ENCODE data around the gene SLC39A7. TPM values are rescaled to one million over a fixed set of nuclear protein-coding genes. Genes with fewer than 3 reads are reported as not detected.

The SLC39A7 gene
- total RNA-seq, 6 donors from 2014 or later = 37.7 to 104 (median 86.7) TPM

DNA sequence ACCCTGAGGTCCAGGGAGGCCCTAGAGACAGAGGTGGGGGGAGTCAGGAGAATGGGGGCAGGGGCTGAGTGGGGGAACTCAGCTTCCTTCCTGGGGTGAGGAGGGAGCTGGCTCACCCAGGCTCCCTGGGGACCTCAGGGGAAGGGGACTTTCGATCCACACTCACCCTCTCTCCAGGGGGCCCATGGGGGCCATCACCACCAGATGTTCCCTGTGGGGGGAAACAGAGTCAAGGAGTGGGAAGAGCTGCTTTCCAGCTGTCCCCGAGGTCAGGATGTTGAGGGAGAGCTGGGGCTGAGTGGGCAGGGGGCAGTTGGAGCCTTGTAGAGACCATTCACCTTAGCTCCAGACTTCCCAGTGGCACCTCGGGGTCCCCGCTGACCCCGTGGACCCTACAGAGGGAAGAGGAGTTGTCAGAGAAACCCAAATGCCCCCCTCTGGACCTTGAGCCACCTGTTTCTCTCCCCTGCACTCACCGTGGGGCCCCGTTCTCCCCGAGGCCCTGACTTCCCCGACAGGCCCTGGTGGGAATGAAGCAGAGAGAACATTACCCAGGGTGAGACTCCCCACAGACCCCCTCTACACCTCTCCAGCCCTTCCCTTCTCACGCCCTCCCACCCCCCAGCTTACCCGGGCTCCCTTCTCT is 27.0 kb upstream of the SLC39A7 start:
- H3K27ac ChIP-seq = no peak overlapping the region
- no peak for DNase-seq
- no peaks in the 10 kb centered on the region for H3K9me3 ChIP-seq
- 69 to 72% methylated on average over 9 to 11 of the region's 11 CpGs for WGBS, 2 donors
- H3K36me3 ChIP-seq = no peaks in the 10 kb centered on the region
- H3K27me3 ChIP-seq = no peaks in the 10 kb centered on the region
- H3K4me3 ChIP-seq = no peak overlapping the region
- ATAC-seq (ENCODE audit: low FRiP score in 2 of 2) = no peak
- H3K4me1 ChIP-seq = no peaks in the 10 kb centered on the region
- TF ChIP-seq, protein P1, sequence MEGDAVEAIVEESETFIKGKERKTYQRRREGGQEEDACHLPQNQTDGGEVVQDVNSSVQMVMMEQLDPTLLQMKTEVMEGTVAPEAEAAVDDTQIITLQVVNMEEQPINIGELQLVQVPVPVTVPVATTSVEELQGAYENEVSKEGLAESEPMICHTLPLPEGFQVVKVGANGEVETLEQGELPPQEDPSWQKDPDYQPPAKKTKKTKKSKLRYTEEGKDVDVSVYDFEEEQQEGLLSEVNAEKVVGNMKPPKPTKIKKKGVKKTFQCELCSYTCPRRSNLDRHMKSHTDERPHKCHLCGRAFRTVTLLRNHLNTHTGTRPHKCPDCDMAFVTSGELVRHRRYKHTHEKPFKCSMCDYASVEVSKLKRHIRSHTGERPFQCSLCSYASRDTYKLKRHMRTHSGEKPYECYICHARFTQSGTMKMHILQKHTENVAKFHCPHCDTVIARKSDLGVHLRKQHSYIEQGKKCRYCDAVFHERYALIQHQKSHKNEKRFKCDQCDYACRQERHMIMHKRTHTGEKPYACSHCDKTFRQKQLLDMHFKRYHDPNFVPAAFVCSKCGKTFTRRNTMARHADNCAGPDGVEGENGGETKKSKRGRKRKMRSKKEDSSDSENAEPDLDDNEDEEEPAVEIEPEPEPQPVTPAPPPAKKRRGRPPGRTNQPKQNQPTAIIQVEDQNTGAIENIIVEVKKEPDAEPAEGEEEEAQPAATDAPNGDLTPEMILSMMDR (IDR thresholded peaks at IDR 0.05) = no peak
- TF ChIP-seq POLR2AphosphoS5 (IDR thresholded peaks at IDR 0.05) (no peak), POLR2A (IDR thresholded peaks at IDR 0.05) (no peak), EP300 (IDR thresholded peaks at IDR 0.05) (no peak)

DNA sequence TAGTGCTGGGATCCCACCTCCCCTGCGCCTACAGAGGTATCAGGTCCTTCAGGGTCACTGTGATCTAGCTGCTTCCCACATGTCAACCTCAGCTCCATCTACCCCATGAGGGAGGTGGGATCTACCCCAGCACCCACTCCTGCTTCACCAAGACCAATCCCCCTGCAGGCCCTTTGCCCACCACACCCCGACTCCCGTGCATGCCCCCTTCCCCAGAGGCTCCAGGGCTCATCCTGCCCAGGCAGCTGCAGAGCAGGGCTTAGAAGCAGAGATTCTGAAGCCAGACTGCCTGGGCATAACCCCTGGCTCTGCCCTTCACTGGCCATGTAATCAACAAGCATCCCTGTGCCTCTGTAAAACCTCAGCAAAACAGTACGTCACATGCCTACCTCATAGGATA is 25.9 kb upstream of the SLC39A7 start:
- no peaks in the 10 kb centered on the region for H3K27me3 ChIP-seq
- H3K4me1 ChIP-seq = no peaks in the 10 kb centered on the region
- ATAC-seq (ENCODE audit: low FRiP score in 2 of 2) (no peak), DNase-seq (no peak)
- WGBS, 2 donors = 82 to 85% methylated on average over 3 to 4 of the region's 4 CpGs
- no peak overlapping the region for H3K4me3 ChIP-seq
- no peaks in the 10 kb centered on the region for H3K9me3 ChIP-seq
- no peak overlapping the region for H3K27ac ChIP-seq
- no peak for TF ChIP-seq EP300 (IDR thresholded peaks at IDR 0.05)
- no peak for TF ChIP-seq POLR2AphosphoS5 (IDR thresholded peaks at IDR 0.05)
- TF ChIP-seq, protein P1 (IDR thresholded peaks at IDR 0.05) = no peak
- no peak for TF ChIP-seq POLR2A (IDR thresholded peaks at IDR 0.05)
- H3K36me3 ChIP-seq = no peaks in the 10 kb centered on the region

DNA sequence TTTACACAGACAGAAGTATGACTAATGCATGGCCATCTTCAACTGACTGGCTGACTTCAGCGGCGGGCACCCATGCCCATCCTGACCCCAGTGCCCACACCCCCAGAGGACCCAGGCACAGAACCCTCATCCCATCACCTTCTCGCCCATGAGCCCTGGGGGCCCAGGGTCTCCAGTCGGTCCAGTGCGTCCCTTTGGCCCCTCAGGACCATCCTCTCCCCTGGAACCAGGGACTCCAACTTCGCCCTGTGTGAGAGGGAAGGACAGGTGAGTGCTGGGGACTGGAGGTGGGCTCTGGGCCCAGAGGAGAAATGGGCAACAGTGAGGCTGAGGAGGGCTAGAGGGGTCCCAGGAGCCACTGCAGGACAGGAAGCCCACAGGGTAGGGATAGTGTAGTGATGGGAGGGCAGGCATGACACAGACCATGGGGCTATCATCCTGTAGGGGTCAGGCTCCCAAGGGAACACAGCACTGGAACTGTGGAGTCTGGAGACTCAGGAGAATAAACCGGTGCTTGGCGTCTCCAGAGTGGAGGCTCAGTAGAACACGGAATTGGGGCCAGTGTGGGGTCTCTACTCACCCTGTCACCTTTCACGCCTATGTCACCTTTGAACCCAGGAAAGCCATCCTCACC is 25.1 kb upstream of the SLC39A7 start:
- no peaks in the 10 kb centered on the region for H3K4me1 ChIP-seq
- H3K9me3 ChIP-seq = no peaks in the 10 kb centered on the region
- H3K4me3 ChIP-seq = no peak overlapping the region
- WGBS, 2 donors = 78 to 88% methylated on average over 10 of the region's 10 CpGs
- DNase-seq (no peak), ATAC-seq (ENCODE audit: low FRiP score in 2 of 2) (no peak)
- H3K27me3 ChIP-seq = no peaks in the 10 kb centered on the region
- no peak for TF ChIP-seq POLR2AphosphoS5 (IDR thresholded peaks at IDR 0.05)
- TF ChIP-seq, protein P1 (IDR thresholded peaks at IDR 0.05) = no peak
- TF ChIP-seq POLR2A (IDR thresholded peaks at IDR 0.05) = no peak
- no peak for TF ChIP-seq EP300 (IDR thresholded peaks at IDR 0.05)
- no peak overlapping the region for H3K27ac ChIP-seq
- no peaks in the 10 kb centered on the region for H3K36me3 ChIP-seq

DNA sequence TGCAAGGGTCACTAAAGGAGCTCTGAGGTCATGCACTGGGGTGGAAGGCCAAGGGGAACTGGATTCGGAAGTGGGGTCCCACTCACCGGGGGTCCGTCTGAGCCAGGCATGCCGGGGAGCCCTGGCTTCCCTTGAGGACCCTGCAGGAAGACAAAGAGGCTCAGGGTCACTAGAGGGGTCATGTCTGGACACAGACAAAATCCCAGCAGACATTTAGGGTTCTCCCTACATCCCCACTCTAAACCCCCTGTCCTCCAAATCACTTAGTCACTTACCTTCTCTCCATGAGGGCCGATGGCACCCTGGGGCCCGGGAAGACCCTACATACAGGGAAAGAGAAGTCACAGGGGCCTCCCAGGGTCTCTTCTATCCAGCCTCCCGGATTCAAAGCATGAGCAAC is 23.8 kb upstream of the SLC39A7 start:
- Histone ChIP-seq H3K4me1 (no peaks in the 10 kb centered on the region), H3K4me3 (no peak overlapping the region), H3K27ac (no peak overlapping the region), H3K9me3 (no peaks in the 10 kb centered on the region), H3K27me3 (no peaks in the 10 kb centered on the region), H3K36me3 (no peaks in the 10 kb centered on the region)
- no peak for DNase-seq
- 84 to 100% methylated on average over 2 to 7 of the region's 7 CpGs for WGBS, 2 donors
- ATAC-seq (ENCODE audit: low FRiP score in 2 of 2) = no peak
- TF ChIP-seq, protein P1 (IDR thresholded peaks at IDR 0.05) = no peak
- TF ChIP-seq POLR2A (IDR thresholded peaks at IDR 0.05) (no peak), POLR2AphosphoS5 (IDR thresholded peaks at IDR 0.05) (no peak), EP300 (IDR thresholded peaks at IDR 0.05) (no peak)

Measured in upper lobe of left lung (tissue), 6 donors.